Astrocyte of the cerebellum (primary cell): ENCODE results near the gene CDX2.

Source experiments
- DNase-seq: peaks from one replicate; pipeline ENCODE4 v3.0.0-alpha.2; 2011; ENCODE audit warnings: low read depth
- H3K4me3 ChIP-seq: 2 replicates; pipeline ENCODE4 v1.5.1; 2011; ENCODE audit warnings: mild to moderate bottlenecking, low read depth, low read length, moderate library complexity
- CTCF ChIP-seq: IDR thresholded peaks from 2 replicates; pipeline ENCODE4 v1.5.1; 2012; ENCODE audit warnings: low read length, low read depth, moderate library complexity, mild to moderate bottlenecking; ENCODE audit errors: missing control alignments
- in situ Hi-C: cut with HindIII; loops from 2 replicates; pipeline ENCODE4 v1.10.0; 2017; ENCODE audit warnings: low sequenced_read_pairs

Gene CDX2

GRCh38 chr13:27955014-27955591 lies 14.0 kb downstream of the CDX2 start:
- in situ Hi-C loops = loop anchor here (25.0 kb wide), 1 partner anchor 118 kb away; no protein-coding TSS in a partner anchor
- TF ChIP-seq CTCF = no peak
- no peak overlapping the region for H3K4me3 ChIP-seq
- no peak for DNase-seq

- peak overlapping the region; percentile 29 for H3K4me3 ChIP-seq
- TF ChIP-seq CTCF = no peak
- no peak for DNase-seq
- in situ Hi-C loops = loop anchor here (25.0 kb wide), 1 partner anchor 117 kb away; no protein-coding TSS in a partner anchor
These were observed 14.7 kb downstream of the CDX2 start for GRCh38 chr13:27954406-27954851.

- TF ChIP-seq CTCF = peak; percentile 74
- H3K4me3 ChIP-seq = peak overlapping the region; percentile 29
- peak; percentile 11 for DNase-seq
- in situ Hi-C loops = loop anchor here (25.0 kb wide), 1 partner anchor 117 kb away; no protein-coding TSS in a partner anchor
These were observed 15.3 kb downstream of the CDX2 start for GRCh38 chr13:27953676-27954405.

- DNase-seq = no peak
- H3K4me3 ChIP-seq = peak overlapping the region; percentile 29
- no peak for TF ChIP-seq CTCF
- in situ Hi-C loops = loop anchor here (25.0 kb wide), 1 partner anchor 116 kb away; no protein-coding TSS in a partner anchor
These were observed 16.0 kb downstream of the CDX2 start for GRCh38 chr13:27952876-27953675.

- TF ChIP-seq CTCF = no peak
- in situ Hi-C loops = no loop called here
- no peak for DNase-seq
- H3K4me3 ChIP-seq = no peak overlapping the region
These were observed 26.1 kb downstream of the CDX2 start for GRCh38 chr13:27942972-27943371.

GRCh38 chr13:27933580-27934328 lies 35.4 kb downstream of the CDX2 start:
- no peak overlapping the region for H3K4me3 ChIP-seq
- in situ Hi-C loops = no loop called here
- no peak for DNase-seq
- no peak for TF ChIP-seq CTCF
